Measurements from ENCODE around the gene PCDH15. TPM values are rescaled to one million over a fixed set of nuclear protein-coding genes. Genes with fewer than 3 reads are reported as not detected.

Gene PCDH15
- total RNA-seq, 1 donor from 2014 or later: 0.25 TPM

GRCh38 chr10:54722075-54722474 lies 79.0 kb downstream of the PCDH15 start:
- intact Hi-C loops (cut with DNase I): no loop called here
- Histone ChIP-seq H3K27ac (no peak overlapping the region), H3K27me3 (no peaks in the 10 kb centered on the region), H3K36me3 (no peaks in the 10 kb centered on the region), H3K9me3 (no peaks in the 10 kb centered on the region), H3K4me3 (no peak overlapping the region), H3K4me1 (no peaks in the 10 kb centered on the region)
- no peak for DNase-seq (ENCODE audit: extremely low spot score in 2 of 2)
- TF ChIP-seq CTCF (IDR thresholded peaks at IDR 0.05) (no peak), POLR2A (IDR thresholded peaks at IDR 0.05) (no peak), POLR2AphosphoS5 (IDR thresholded peaks at IDR 0.05; ENCODE audit: insufficient read depth in 1 of 2, low read depth in 1 of 2) (no peak)

- Histone ChIP-seq H3K36me3 (no peaks in the 10 kb centered on the region), H3K27me3 (no peaks in the 10 kb centered on the region), H3K4me1 (no peaks in the 10 kb centered on the region), H3K27ac (no peak overlapping the region), H3K9me3 (no peaks in the 10 kb centered on the region), H3K4me3 (no peak overlapping the region)
- TF ChIP-seq POLR2A (IDR thresholded peaks at IDR 0.05) (no peak), POLR2AphosphoS5 (IDR thresholded peaks at IDR 0.05; ENCODE audit: insufficient read depth in 1 of 2, low read depth in 1 of 2) (no peak), CTCF (IDR thresholded peaks at IDR 0.05) (no peak)
- intact Hi-C loops (cut with DNase I): no loop called here
- DNase-seq (ENCODE audit: extremely low spot score in 2 of 2): no peak
Measured at GRCh38 chr10:54710918-54711317, 90.1 kb downstream of the PCDH15 start.

GRCh38 chr10:54708591-54708990 lies 92.4 kb downstream of the PCDH15 start:
- H3K27me3 ChIP-seq: no peaks in the 10 kb centered on the region
- H3K9me3 ChIP-seq: no peaks in the 10 kb centered on the region
- no peak overlapping the region for H3K4me3 ChIP-seq
- H3K4me1 ChIP-seq: no peaks in the 10 kb centered on the region
- no peaks in the 10 kb centered on the region for H3K36me3 ChIP-seq
- TF ChIP-seq POLR2AphosphoS5 (IDR thresholded peaks at IDR 0.05; ENCODE audit: insufficient read depth in 1 of 2, low read depth in 1 of 2) (no peak), POLR2A (IDR thresholded peaks at IDR 0.05) (no peak), CTCF (IDR thresholded peaks at IDR 0.05) (no peak)
- intact Hi-C loops (cut with DNase I): no loop called here
- no peak overlapping the region for H3K27ac ChIP-seq
- no peak for DNase-seq (ENCODE audit: extremely low spot score in 2 of 2)

- intact Hi-C loops (cut with DNase I): no loop called here
- H3K27ac ChIP-seq: no peak overlapping the region
- H3K4me1 ChIP-seq: no peaks in the 10 kb centered on the region
- no peak for DNase-seq (ENCODE audit: extremely low spot score in 2 of 2)
- H3K36me3 ChIP-seq: no peaks in the 10 kb centered on the region
- no peak overlapping the region for H3K4me3 ChIP-seq
- no peaks in the 10 kb centered on the region for H3K27me3 ChIP-seq
- TF ChIP-seq POLR2AphosphoS5 (IDR thresholded peaks at IDR 0.05; ENCODE audit: insufficient read depth in 1 of 2, low read depth in 1 of 2) (no peak), CTCF (IDR thresholded peaks at IDR 0.05) (no peak), POLR2A (IDR thresholded peaks at IDR 0.05) (no peak)
- H3K9me3 ChIP-seq: no peaks in the 10 kb centered on the region
Measured at GRCh38 chr10:54708021-54708420, 93.0 kb downstream of the PCDH15 start.

- H3K36me3 ChIP-seq: no peaks in the 10 kb centered on the region
- TF ChIP-seq POLR2A (IDR thresholded peaks at IDR 0.05) (no peak), POLR2AphosphoS5 (IDR thresholded peaks at IDR 0.05; ENCODE audit: insufficient read depth in 1 of 2, low read depth in 1 of 2) (no peak), CTCF (IDR thresholded peaks at IDR 0.05) (no peak)
- H3K9me3 ChIP-seq: no peaks in the 10 kb centered on the region
- DNase-seq (ENCODE audit: extremely low spot score in 2 of 2): no peak
- no peak overlapping the region for H3K4me3 ChIP-seq
- no peaks in the 10 kb centered on the region for H3K27me3 ChIP-seq
- H3K4me1 ChIP-seq: no peaks in the 10 kb centered on the region
- H3K27ac ChIP-seq: no peak overlapping the region
- intact Hi-C loops (cut with DNase I): no loop called here
Measured at GRCh38 chr10:54702583-54703485, 98.2 kb downstream of the PCDH15 start.
